Measurements from ENCODE around the gene OTOP2. TPM values are rescaled to one million over a fixed set of nuclear protein-coding genes. Genes with fewer than 3 reads are reported as not detected.

OTOP2 gene
- total and polyA plus RNA-seq, 4 donors = 0.08 TPM; not detected in 3

DNA sequence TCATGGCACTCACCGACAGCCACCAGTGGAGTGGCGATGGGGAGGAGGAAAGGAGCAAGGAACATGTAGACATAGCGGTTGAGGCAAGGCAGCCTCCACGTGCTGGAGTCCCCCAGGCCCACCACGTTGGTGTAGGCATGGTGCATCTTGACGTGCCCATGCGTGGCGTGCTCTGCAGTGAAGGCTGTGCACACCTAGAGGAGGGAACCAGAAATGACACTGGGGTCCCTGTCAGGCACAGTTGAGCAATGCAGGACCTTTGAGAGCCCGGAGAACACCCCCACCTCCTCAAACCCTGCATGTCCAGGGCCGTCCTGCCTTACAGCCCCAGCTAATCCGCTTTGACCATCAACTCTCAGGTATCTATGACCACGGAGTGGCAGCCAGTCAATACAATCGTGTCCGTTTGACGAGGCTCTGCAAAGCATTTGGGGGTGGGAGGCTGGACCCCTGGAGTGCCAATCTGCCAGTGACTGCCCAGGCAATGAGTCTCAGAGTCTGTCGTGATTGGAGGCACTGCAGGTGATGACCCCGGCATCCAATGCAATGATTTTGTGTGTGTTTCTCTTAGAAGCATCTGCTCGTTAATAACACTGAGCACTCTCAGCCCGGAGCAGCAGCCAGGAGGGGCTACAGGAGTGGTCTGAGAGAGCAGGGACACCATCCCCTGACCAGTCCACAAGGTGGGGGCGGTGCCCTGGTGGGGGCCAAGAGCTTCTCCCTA, 41.4 kb upstream of the OTOP2 start:
- Histone ChIP-seq H3K4me3 (ENCODE audit: low read depth, low read length) (no peak overlapping the region), H3K9me3 (ENCODE audit: control insufficient read depth, insufficient read depth, low read length) (no peaks in the 10 kb centered on the region), H3K27ac (ENCODE audit: low read depth, low read length) (no peak overlapping the region), H3K27me3 (ENCODE audit: control insufficient read depth, insufficient read depth, low read length) (peaks cover 5% of the 10 kb centered on the region), H3K4me1 (ENCODE audit: control insufficient read depth, insufficient read depth, low read length) (no peaks in the 10 kb centered on the region), H3K36me3 (ENCODE audit: control insufficient read depth, insufficient read depth, low read length) (no peaks in the 10 kb centered on the region)
- WGBS (ENCODE audit: insufficient coverage) = 67% methylated on average over 20 of the region's 20 CpGs
- no peak for DNase-seq (ENCODE audit: low read depth in 4 of 6, low spot score in 6 of 6)

DNA sequence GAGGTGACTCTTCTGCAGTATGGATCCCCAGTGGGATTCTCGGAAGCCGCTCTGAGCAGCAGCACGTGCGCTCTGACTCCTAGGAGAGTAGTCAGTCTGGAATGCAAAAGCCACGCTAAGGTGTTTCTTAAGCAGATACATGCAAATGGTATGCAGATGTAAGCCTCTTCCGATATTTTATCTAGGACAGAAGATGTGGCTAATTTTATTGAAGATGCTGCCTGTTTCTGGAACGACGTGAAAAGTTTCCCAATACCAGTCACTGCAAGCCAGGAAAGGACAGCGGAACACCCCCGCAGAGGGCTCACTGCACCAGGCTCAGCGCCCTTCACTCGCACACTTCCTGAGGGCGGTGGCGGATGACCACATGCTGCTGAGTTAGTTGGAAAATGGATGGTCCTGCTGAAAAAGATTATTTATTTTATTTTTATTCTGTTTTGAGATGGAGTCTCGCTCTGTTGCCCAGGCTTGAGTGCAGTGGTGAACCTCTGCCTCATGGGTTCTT, 40.8 kb upstream of the OTOP2 start:
- Histone ChIP-seq H3K4me3 (ENCODE audit: low read depth, low read length) (no peak overlapping the region), H3K9me3 (ENCODE audit: control insufficient read depth, insufficient read depth, low read length) (no peaks in the 10 kb centered on the region), H3K27ac (ENCODE audit: low read depth, low read length) (no peak overlapping the region), H3K27me3 (ENCODE audit: control insufficient read depth, insufficient read depth, low read length) (peaks cover 5% of the 10 kb centered on the region), H3K4me1 (ENCODE audit: control insufficient read depth, insufficient read depth, low read length) (no peaks in the 10 kb centered on the region), H3K36me3 (ENCODE audit: control insufficient read depth, insufficient read depth, low read length) (no peaks in the 10 kb centered on the region)
- DNase-seq (ENCODE audit: low read depth in 4 of 6, low spot score in 6 of 6) = no peak
- WGBS (ENCODE audit: insufficient coverage) = 45% methylated on average over 9 of the region's 15 CpGs

DNA sequence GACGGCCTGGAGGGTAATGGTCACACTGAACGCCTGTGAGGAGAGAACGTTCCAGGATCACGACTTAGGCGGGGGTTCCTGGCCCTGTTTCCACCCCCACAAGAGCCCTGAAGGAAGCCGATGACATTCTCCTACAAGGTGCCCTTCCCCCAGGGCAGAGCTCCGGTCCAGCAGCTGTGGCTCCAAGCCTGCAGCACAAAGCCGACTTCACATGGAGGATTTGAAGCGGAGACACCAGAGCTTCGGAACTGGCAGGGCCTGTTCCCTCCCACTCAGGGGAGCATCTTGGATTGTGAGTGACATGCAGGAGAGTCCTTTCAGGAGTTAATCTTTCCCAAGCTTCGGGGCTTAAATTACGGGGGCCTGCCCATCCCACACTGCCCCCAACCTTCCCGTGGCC, 35.6 kb upstream of the OTOP2 start:
- Histone ChIP-seq H3K27me3 (ENCODE audit: control insufficient read depth, insufficient read depth, low read length) (peaks cover 27% of the 10 kb centered on the region), H3K27ac (ENCODE audit: low read depth, low read length) (no peak overlapping the region), H3K36me3 (ENCODE audit: control insufficient read depth, insufficient read depth, low read length) (no peaks in the 10 kb centered on the region), H3K9me3 (ENCODE audit: control insufficient read depth, insufficient read depth, low read length) (no peaks in the 10 kb centered on the region), H3K4me1 (ENCODE audit: control insufficient read depth, insufficient read depth, low read length) (peaks cover 9% of the 10 kb centered on the region), H3K4me3 (ENCODE audit: low read depth, low read length) (no peak overlapping the region)
- DNase-seq (ENCODE audit: low read depth in 4 of 6, low spot score in 6 of 6) = no peak
- WGBS (ENCODE audit: insufficient coverage) = 41% methylated on average over 10 of the region's 13 CpGs

- Histone ChIP-seq H3K36me3 (ENCODE audit: control insufficient read depth, insufficient read depth, low read length) (no peaks in the 10 kb centered on the region), H3K4me3 (ENCODE audit: low read depth, low read length) (no peak overlapping the region), H3K27ac (ENCODE audit: low read depth, low read length) (no peak overlapping the region), H3K9me3 (ENCODE audit: control insufficient read depth, insufficient read depth, low read length) (no peaks in the 10 kb centered on the region), H3K4me1 (ENCODE audit: control insufficient read depth, insufficient read depth, low read length) (peaks cover 14% of the 10 kb centered on the region), H3K27me3 (ENCODE audit: control insufficient read depth, insufficient read depth, low read length) (peaks cover 44% of the 10 kb centered on the region)
- 89% methylated on average over 7 of the region's 7 CpGs for WGBS (ENCODE audit: insufficient coverage)
- no peak for DNase-seq (ENCODE audit: low read depth in 4 of 6, low spot score in 6 of 6)
These were observed 33.5 kb upstream of the OTOP2 start for GRCh38 chr17:74890554-74890953.

DNA sequence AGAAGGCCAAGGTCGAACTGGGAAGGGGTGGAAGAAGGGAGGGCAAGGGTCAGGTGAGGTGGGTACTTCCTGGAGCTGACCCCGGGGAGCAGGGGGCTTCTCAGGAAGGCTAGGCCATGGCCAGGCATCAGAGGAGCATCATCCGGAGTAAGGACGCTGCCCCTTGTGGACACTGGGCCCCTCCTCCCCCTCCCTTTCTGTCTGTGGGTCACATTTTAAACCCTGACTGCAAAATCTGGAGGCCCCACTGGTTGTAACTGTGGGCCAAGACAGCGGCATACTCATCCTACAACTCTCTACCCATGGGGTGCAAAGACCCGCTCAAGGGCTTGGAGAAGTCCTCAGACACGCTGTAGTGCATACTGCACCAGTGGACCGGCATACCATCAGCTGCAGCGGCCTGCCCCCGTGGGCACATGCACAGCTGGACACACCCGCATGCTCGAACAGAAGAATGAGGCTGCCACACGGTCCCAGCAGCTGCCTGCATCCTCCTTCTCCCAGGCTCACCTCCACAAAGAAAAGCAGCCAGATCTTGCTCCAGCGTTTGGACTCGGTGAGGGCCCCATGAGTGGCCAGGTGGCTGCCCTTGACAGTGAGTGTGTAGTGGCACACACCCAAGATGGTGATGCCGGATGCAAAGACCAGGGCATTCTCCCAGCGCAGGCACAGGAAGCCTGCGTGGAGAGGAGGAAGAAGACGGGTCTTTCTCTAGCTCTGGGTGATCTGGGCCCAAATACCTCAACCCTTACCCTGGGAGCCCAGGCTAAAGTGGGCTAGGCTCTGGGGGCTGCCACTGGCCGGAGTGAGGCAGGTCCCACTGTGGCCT, 31.8 kb upstream of the OTOP2 start:
- no peak overlapping the region for H3K4me3 ChIP-seq (ENCODE audit: low read depth, low read length)
- no peaks in the 10 kb centered on the region for H3K36me3 ChIP-seq (ENCODE audit: control insufficient read depth, insufficient read depth, low read length)
- H3K27ac ChIP-seq (ENCODE audit: low read depth, low read length) = no peak overlapping the region
- H3K27me3 ChIP-seq (ENCODE audit: control insufficient read depth, insufficient read depth, low read length) = peaks cover 55% of the 10 kb centered on the region
- no peak for DNase-seq (ENCODE audit: low read depth in 4 of 6, low spot score in 6 of 6)
- H3K4me1 ChIP-seq (ENCODE audit: control insufficient read depth, insufficient read depth, low read length) = peaks cover 14% of the 10 kb centered on the region
- 66% methylated on average over 20 of the region's 20 CpGs for WGBS (ENCODE audit: insufficient coverage)
- no peaks in the 10 kb centered on the region for H3K9me3 ChIP-seq (ENCODE audit: control insufficient read depth, insufficient read depth, low read length)

DNA sequence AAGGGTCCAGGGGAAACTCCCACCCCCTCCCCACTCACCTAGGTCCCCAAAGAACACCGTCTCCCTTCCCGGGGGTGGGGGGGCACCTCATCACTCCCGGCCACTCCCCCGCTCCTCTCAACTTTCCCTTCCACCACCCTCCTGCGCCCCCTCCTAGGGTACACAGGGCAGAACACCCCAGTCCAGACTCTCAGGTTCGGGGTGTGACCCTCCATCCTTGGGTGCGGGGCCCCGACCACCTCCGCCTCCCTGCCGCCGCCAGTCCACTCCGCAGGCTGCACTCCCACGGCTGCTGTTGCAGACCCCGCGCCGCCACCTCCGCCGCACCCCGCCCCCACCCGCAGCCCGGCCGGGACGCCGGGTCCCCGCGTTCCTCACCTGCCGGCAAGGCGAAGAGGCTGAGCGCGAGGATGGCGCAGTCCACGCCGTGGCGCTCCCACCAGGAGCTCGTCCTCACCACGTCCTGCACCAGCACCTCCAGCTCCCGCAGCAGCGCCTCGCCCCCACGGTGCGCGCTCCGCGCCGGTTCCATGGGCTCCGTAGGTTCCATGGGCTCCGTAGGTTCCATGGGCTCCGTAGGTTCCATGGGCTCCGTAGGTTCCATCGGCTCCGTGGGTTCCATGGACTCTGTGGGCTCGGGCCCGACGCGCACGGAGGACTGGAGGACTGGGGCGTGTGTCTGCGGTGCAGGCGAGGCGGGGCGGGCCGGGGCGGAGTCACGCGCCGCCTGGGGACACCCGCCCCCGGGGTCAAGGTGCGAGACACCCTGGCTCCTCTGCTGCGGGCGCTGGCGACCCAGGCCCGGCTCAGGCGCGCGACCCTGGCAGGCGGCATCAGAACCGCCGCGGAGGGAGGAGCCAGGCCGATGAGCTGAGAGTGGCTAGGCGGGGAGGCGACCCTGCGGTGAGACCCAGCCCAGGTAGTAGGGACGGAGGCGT, 30.8 kb upstream of the OTOP2 start, which contains the start of gene FADS6:
TSS of gene FADS6 (minus strand) at position 660 of the 938 bp plus-strand sequence. CDS start at position 622, 38 bp downstream.
- no peaks in the 10 kb centered on the region for H3K9me3 ChIP-seq (ENCODE audit: control insufficient read depth, insufficient read depth, low read length)
- 2% methylated on average over 86 of the region's 86 CpGs for WGBS (ENCODE audit: insufficient coverage)
- H3K27me3 ChIP-seq (ENCODE audit: control insufficient read depth, insufficient read depth, low read length) = peaks cover 55% of the 10 kb centered on the region
- H3K27ac ChIP-seq (ENCODE audit: low read depth, low read length) = no peak within 1 kb of the TSS
- no peak within 1 kb of the TSS for H3K4me3 ChIP-seq (ENCODE audit: low read depth, low read length)
- H3K4me1 ChIP-seq (ENCODE audit: control insufficient read depth, insufficient read depth, low read length) = peaks cover 14% of the 10 kb centered on the region
- DNase-seq (ENCODE audit: low read depth in 4 of 6, low spot score in 6 of 6) = peak in 1 of 6 donors; percentile 32
- H3K36me3 ChIP-seq (ENCODE audit: control insufficient read depth, insufficient read depth, low read length) = no peaks in the 10 kb centered on the region

DNA sequence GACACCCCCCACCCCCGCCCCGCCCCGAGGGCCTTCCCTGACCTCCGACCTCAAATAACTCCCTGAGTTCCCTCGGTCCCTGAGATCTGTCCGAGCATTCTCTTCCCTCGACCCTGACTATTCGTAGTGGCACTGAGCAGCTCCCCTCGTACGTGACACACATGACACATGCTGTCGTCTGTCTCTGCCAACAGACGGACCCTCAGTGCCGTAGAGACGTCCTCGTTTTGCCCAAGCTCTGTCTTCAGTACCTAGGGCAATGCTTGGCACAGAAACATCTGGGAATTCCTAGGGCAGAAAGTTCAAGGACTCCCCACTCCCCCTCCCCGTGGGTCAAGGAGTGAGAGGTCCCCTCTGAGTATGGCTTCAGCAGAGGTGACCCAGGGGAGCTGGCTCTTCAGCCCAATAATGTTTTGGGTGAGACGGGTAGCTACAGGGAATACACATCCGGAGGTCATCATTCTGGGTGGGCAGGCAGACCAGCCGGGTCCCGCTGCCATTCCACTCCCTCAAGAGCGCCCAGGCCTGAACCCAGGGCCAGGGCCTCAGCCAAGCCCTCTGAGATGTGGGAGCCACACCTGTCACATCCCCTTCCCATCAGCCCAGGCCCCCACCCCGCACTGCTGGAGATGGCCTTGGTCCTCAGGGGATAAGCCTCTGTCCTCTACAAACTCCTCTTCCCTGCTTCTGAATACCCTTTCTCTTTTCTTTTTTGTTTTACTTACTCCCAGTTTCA, 30.0 kb upstream of the OTOP2 start:
- H3K27me3 ChIP-seq (ENCODE audit: control insufficient read depth, insufficient read depth, low read length) = peaks cover 52% of the 10 kb centered on the region
- 30% methylated on average over 21 of the region's 22 CpGs for WGBS (ENCODE audit: insufficient coverage)
- H3K27ac ChIP-seq (ENCODE audit: low read depth, low read length) = no peak overlapping the region
- no peak overlapping the region for H3K4me3 ChIP-seq (ENCODE audit: low read depth, low read length)
- no peaks in the 10 kb centered on the region for H3K9me3 ChIP-seq (ENCODE audit: control insufficient read depth, insufficient read depth, low read length)
- DNase-seq (ENCODE audit: low read depth in 4 of 6, low spot score in 6 of 6) = no peak
- no peaks in the 10 kb centered on the region for H3K36me3 ChIP-seq (ENCODE audit: control insufficient read depth, insufficient read depth, low read length)
- peaks cover 14% of the 10 kb centered on the region for H3K4me1 ChIP-seq (ENCODE audit: control insufficient read depth, insufficient read depth, low read length)

DNA sequence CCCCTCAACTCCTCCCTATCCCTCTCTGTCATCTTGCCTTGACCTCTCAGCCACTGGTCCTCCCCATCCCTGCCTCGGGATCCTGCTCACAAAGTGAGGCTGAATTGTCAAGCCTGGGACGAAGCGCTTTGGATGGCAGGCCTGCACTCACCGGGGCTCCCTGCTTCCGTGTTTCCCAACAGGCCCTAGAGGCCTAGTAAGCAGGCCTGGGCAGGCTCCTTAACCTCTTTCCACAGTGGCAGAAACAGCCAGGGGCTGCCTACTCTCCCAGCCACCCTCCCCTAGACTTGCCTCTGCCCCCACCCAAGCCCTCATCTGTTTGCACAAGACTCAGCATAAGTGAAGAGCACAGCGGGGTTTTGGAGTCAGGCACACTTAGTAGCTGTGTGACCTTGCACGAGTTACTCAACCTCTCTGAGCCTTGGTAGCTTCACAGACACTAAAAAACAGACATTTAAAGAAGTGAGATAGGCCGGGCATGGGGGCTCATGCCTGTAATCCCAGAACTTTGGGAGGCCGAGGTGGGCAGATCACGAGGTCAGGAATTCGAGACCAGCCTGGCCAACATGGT, 25.6 kb upstream of the OTOP2 start:
- Histone ChIP-seq H3K4me3 (ENCODE audit: low read depth, low read length) (no peak overlapping the region), H3K27me3 (ENCODE audit: control insufficient read depth, insufficient read depth, low read length) (peaks cover 28% of the 10 kb centered on the region), H3K36me3 (ENCODE audit: control insufficient read depth, insufficient read depth, low read length) (no peaks in the 10 kb centered on the region), H3K9me3 (ENCODE audit: control insufficient read depth, insufficient read depth, low read length) (no peaks in the 10 kb centered on the region), H3K4me1 (ENCODE audit: control insufficient read depth, insufficient read depth, low read length) (peaks cover 6% of the 10 kb centered on the region), H3K27ac (ENCODE audit: low read depth, low read length) (no peak overlapping the region)
- DNase-seq (ENCODE audit: low read depth in 4 of 6, low spot score in 6 of 6) = no peak
- 82% methylated on average over 11 of the region's 11 CpGs for WGBS (ENCODE audit: insufficient coverage)
